NAMALWA (cell line): Measurements from ENCODE around the gene BHLHE40.
A peak's percentile ranks its signal among the peaks of the same experiment; 100 is the strongest.
"Not testable (repeated sequence)": the region's sequence is repeated elsewhere in the genome, so short reads cannot be mapped to it uniquely, and the experiment has no call there.

ENCODE experiments used
- DNase-seq: peaks from one replicate; pipeline ENCODE4 v3.0.0-alpha.2; 2015; ENCODE audit warnings: low spot score

The BHLHE40 gene

DNA sequence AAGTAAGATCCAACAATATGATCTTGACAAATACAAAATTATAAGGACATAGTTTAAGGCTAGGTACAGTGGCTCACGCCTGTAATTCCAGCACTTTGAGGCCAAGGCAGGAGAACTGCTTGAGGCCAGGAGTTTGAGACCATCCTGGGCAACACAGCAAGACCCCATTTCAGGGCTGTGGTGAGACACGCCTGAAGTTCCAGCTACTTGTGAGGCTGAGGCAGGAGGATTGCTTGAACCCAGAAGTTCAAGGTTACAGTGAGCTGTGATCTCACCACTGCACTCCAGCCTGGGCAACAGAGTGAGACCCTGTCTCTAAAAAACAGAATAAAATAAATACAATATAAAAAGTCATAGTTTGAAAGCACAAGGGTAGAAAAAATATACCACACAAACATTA, 17.4 kb upstream of the BHLHE40 start:
- not testable (repeated sequence) for DNase-seq

- DNase-seq, result no peak
These were observed 15.3 kb upstream of the BHLHE40 start for GRCh38 chr3:4963669-4964570.

- not testable (repeated sequence) for DNase-seq
These were observed 13.2 kb upstream of the BHLHE40 start for GRCh38 chr3:4966006-4966405.

DNA sequence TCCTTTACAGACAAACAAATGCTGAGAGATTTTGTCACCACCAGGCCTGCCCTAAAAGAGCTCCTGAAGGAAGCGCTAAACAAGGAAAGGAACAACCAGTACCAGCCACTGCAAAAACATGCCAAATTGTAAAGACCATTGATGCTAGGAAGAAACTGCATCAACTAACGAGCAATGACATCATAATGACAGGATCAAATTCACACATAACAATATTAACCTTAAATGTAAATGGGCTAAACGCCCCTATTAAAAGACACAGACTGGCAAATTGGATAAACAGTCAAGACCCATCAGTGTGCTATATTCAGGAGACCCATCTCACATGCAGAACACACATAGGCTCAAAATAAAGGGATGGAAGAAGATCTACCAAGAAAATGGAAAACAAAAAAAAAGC, 11.6 kb upstream of the BHLHE40 start:
- not testable (repeated sequence) for DNase-seq

GRCh38 chr3:4971437-4971836, 7.8 kb upstream of the BHLHE40 start:
- not testable (repeated sequence) for DNase-seq

- DNase-seq, result no peak
These were observed 7.4 kb upstream of the BHLHE40 start for GRCh38 chr3:4971838-4972237.

GRCh38 chr3:4972652-4973643, 6.3 kb upstream of the BHLHE40 start:
- no peak for DNase-seq

DNA sequence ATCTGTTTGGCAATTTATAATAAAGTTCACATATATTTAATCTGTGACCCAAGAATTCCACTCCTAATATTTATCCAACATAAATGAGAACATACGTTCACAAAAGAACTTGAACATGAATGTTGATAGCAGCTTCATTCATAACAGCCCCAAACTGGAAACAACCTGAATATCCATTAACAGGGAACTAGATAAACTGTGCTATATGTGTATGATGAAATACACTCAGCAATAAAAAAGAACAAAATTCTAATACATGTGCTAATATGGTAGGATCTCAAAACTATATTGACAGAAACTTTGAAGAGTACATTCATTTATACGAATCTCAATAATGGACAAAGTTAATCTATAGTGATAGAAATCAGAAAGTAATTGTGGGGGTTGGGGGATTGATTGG, 5.1 kb upstream of the BHLHE40 start:
- DNase-seq, result no peak

DNA sequence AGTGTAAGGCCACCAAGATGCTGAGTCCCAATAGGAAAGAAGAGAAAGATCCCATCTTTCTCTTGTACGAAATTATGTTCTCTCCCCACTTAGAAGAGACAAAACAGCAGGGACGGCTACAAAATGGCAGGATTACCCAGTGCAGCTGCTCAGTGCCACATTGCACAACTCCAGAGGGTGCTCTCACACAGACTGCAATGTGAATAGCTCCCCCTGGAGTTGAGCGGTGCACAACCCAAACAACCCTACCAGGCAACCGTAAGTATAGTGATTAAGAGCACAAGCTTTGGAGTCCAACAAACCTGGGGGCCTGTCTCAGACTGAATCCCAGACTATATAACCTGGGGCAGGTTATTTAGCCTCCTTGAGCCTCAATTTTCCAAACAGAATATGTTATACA, 3.1 kb upstream of the BHLHE40 start:
- peak; percentile 81 for DNase-seq

DNA sequence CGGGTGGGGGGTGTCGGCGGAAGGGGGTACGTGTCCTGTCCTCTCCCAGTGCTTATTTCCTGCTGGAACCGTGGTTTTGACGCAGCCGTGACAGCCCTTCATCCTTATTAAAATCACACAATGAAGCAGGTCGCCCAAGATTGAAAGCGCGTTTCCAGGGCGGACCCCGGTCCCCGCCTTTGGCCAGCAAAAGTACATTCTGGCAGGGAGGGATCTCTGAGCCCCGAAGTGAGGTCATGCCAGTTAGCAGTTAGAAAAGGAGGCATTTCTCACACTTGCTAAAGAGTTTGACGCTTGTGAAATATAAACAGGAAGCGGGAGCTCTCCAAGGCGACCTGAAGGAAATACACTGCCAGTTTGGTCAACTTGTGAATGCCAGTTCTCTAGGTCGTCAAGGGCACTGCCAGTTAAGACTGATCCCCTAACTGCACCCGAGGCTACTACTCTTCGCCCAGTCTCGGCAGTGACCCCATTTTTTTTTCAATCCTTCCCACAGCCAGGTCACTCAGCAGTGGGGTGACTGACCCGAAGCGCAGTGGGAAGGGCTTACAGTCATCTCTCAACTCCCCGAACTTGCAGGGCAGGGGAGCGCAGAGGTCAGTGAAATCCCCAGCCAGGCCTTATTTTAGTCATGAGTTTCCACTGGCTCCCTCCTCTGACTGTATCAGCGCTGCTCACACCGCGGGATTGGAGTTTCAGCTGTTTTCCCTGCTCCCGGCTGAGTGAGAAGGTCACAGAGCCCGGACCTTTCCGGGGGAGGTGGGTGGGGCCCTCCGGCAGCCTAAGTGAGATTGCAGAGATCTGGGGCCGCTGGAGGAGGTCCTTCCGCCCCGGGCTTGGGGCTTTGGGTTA, 2.0 kb upstream of the BHLHE40 start:
- peak; percentile 65 for DNase-seq

GRCh38 chr3:4977853-4978203, 1.4 kb upstream of the BHLHE40 start:
- peak; percentile 74 for DNase-seq

- peak; percentile 85 for DNase-seq
These were observed 852 bp upstream of the BHLHE40 start for GRCh38 chr3:4978204-4978965.

- DNase-seq, result peak; percentile 92
These were observed 240 bp upstream of the BHLHE40 start for GRCh38 chr3:4978966-4979427.

GRCh38 chr3:4980229-4981203, 1.3 kb downstream of the BHLHE40 start:
- DNase-seq, result peak; percentile 93

- DNase-seq, result peak; percentile 37
These were observed 2.0 kb downstream of the BHLHE40 start for GRCh38 chr3:4981294-4981664.

GRCh38 chr3:4981665-4982494, 2.6 kb downstream of the BHLHE40 start:
- DNase-seq, result peak; percentile 21

GRCh38 chr3:4982773-4983738, 3.8 kb downstream of the BHLHE40 start:
- no peak for DNase-seq
